Omental fat pad (tissue), 4 donors: ENCODE measurements around the gene IFT52. TPM values are rescaled to one million over a fixed set of nuclear protein-coding genes. Genes with fewer than 3 reads are reported as not detected.

Experiments used
- ATAC-seq: fragments of 150-250 bp; one replicate; pipeline ENCODE4 v1.9.1; 2016; ENCODE audit warnings: mild to moderate bottlenecking, moderate library complexity; ENCODE audit not compliant: low FRiP score
- DNase-seq: peaks from one replicate; pipeline ENCODE4 v3.0.0-alpha.2; 2019; ENCODE audit warnings: low spot score
- CTCF ChIP-seq, 3 donors: fragments of 450-650 bp; IDR thresholded peaks; one replicate each; pipeline ENCODE4 v1.5.1; 2016 to 2017; ENCODE audit warnings: antibody characterized with exemption in 3 of 3, mild to moderate bottlenecking in 3 of 3, moderate library complexity in 2 of 3
- total RNA-seq, 4 donors: library from RNA; depleted of rRNA; stranded (reverse); fragments of >200 nt; gene quantifications; one replicate each; pipeline ENCODE4 v1.1.0, GENCODE V29; 2016

IFT52 gene
- total RNA-seq, result 10 to 100 TPM; 16.9 to 54.7 (median 19.1) TPM

GRCh38 chr20:43590392-43591303, at the start of gene IFT52:
TSS of gene IFT52 (plus strand) at chr20:43590937. CDS start at chr20:43594699, 3,762 bp downstream.
- no peak for TF ChIP-seq CTCF (IDR thresholded peaks at IDR 0.05)
- ATAC-seq (peak; percentile 99), DNase-seq (peak; percentile 78)

GRCh38 chr20:43541214-43541613, 49.5 kb upstream of the IFT52 start:
- ATAC-seq (no peak), DNase-seq (no peak)

DNA sequence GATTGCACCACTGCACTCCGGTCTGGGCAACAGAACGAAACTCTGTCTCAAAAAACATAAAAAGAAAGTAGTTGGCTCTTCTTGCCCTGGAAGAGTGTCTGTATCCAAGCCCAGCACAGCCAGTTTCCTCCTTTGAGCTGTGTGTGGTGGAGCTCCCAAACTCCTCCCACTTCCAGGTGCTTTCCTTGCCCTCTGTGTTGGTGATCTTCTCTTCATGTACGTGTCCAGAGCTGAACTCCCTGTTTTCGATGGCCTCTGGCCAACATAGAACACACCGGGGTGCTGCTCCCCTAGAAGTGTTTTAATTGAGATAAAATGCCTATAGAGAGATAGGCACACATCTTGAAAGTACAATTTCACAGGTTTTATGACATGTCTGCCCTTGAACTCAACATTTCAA, 48.6 kb upstream of the IFT52 start:
- DNase-seq, result no peak
- ATAC-seq, result no peak
- no peak for TF ChIP-seq CTCF (IDR thresholded peaks at IDR 0.05)

More at GRCh38 chr20:43541214-43541613, 49.5 kb upstream of the IFT52 start:
- TF ChIP-seq CTCF (IDR thresholded peaks at IDR 0.05), result no peak

GRCh38 chr20:43542674-43543073, 48.1 kb upstream of the IFT52 start:
- DNase-seq (no peak), ATAC-seq (no peak)
- no peak for TF ChIP-seq CTCF (IDR thresholded peaks at IDR 0.05)

- no peak for ATAC-seq
- no peak for DNase-seq
- TF ChIP-seq CTCF (IDR thresholded peaks at IDR 0.05), result no peak
These were observed 47.6 kb upstream of the IFT52 start for GRCh38 chr20:43543138-43543537.

DNA sequence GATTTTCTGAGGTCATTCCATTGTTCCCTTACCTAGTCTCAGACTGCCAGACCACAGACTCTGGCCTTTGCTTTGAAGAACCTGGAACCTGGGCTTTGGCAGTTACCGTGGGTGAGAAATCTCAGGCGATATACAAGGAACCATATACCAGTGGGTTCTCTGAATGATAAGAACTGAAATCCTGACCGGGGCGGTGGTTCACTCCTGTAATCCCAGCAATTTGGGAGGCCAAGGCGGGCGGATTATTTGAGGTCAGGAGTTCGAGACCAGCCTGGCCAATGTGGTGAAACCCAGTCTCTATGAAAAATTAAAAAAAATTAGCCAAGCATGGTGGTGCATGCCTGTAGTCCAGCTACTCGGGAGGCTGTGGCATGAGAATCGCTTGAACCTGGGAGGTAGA, 46.2 kb upstream of the IFT52 start:
- TF ChIP-seq CTCF (IDR thresholded peaks at IDR 0.05), result no peak
- ATAC-seq (no peak), DNase-seq (no peak)
